SK-N-SH treated with all-trans-retinoic acid at 6 μM for 48 hours (cell line): ENCODE results near the gene SAA1.

Source experiments
- ATAC-seq: fragments of 200-7000 bp; cut with Tn5 transposase; 3 replicates; pipeline ENCODE4 v1.9.1; 2020; ENCODE audit warnings: mild to moderate bottlenecking, moderate library complexity
- ARNTL ChIP-seq: fragments of 450-650 bp; formaldehyde crosslinking; IDR thresholded peaks from 2 replicates; pipeline ENCODE4 v1.5.0; 2020; ENCODE audit warnings: low read depth, mild to moderate bottlenecking, moderate library complexity, borderline replicate concordance
- BACH2 ChIP-seq: fragments of 250-450 bp; sonication (Bioruptor Pico); IDR thresholded peaks from 2 replicates; pipeline ENCODE4 v1.9.0; 2021; ENCODE audit warnings: mild to moderate bottlenecking, borderline replicate concordance
- CREB5 ChIP-seq: fragments of 250-450 bp; sonication (Bioruptor Pico); IDR thresholded peaks from 2 replicates; pipeline ENCODE4 v1.5.1; 2020; ENCODE audit warnings: low read depth, mild to moderate bottlenecking, moderate library complexity
- CSDC2 ChIP-seq: fragments of 250-450 bp; sonication (Bioruptor Pico); IDR thresholded peaks from 2 replicates; pipeline ENCODE4 v1.5.0; 2020; ENCODE audit warnings: mild to moderate bottlenecking, moderate library complexity
- CSRNP3 ChIP-seq: fragments of 250-450 bp; sonication (Bioruptor Pico); IDR thresholded peaks from 2 replicates; pipeline ENCODE4 v1.5.1; 2021; ENCODE audit warnings: mild to moderate bottlenecking, moderate library complexity
- ESRRG ChIP-seq: fragments of 250-450 bp; sonication (Bioruptor Pico); IDR thresholded peaks from 2 replicates; pipeline ENCODE4 v1.6.1; 2021; ENCODE audit warnings: mild to moderate bottlenecking
- GLIS3 ChIP-seq: fragments of 250-450 bp; sonication (Bioruptor Pico); IDR thresholded peaks from 2 replicates; pipeline ENCODE4 v1.5.0; 2020; ENCODE audit warnings: mild to moderate bottlenecking, moderate library complexity
- ISL1 ChIP-seq: fragments of 250-450 bp; sonication (Bioruptor Pico); IDR thresholded peaks from 2 replicates; pipeline ENCODE4 v2.1.2; 2022; ENCODE audit warnings: mild to moderate bottlenecking, moderate library complexity
- OSR1 ChIP-seq: fragments of 250-450 bp; sonication (Bioruptor Pico); IDR thresholded peaks from 2 replicates; pipeline ENCODE4 v1.8.0; 2022; ENCODE audit warnings: moderate library complexity, mild to moderate bottlenecking, inconsistent platforms
- PATZ1 ChIP-seq: fragments of 250-450 bp; sonication (Bioruptor Pico); IDR thresholded peaks from 2 replicates; pipeline ENCODE4 v1.8.0; 2020; ENCODE audit warnings: mild to moderate bottlenecking, moderate library complexity, borderline replicate concordance
- PPARA ChIP-seq: fragments of 250-450 bp; sonication (Bioruptor Pico); IDR thresholded peaks from 2 replicates; pipeline ENCODE4 v1.5.0; 2020; ENCODE audit warnings: mild to moderate bottlenecking, borderline replicate concordance
- RARB ChIP-seq: fragments of 250-450 bp; sonication (Bioruptor Pico); IDR thresholded peaks from 2 replicates; pipeline ENCODE4 v1.8.0; 2021; ENCODE audit warnings: mild to moderate bottlenecking, moderate library complexity
- SNAI2 ChIP-seq: fragments of 250-450 bp; sonication (Bioruptor Pico); IDR thresholded peaks from 2 replicates; pipeline ENCODE4 v1.5.0; 2020; ENCODE audit warnings: mild to moderate bottlenecking, moderate library complexity
- TCF4 ChIP-seq: fragments of 250-450 bp; sonication (Bioruptor Pico); IDR thresholded peaks from 2 replicates; pipeline ENCODE4 v1.8.0; 2021; ENCODE audit warnings: mild to moderate bottlenecking, moderate library complexity, borderline replicate concordance
- TOX ChIP-seq: fragments of 250-450 bp; sonication (Bioruptor Pico); IDR thresholded peaks from 2 replicates; pipeline ENCODE4 v1.8.0; 2021; ENCODE audit warnings: mild to moderate bottlenecking, moderate library complexity, borderline replicate concordance
- ZC3H10 ChIP-seq: fragments of 250-450 bp; sonication (Bioruptor Pico); IDR thresholded peaks from 2 replicates; pipeline ENCODE4 v1.5.1; 2021; ENCODE audit warnings: mild to moderate bottlenecking, moderate library complexity
- ZFP3 ChIP-seq: fragments of 250-450 bp; sonication (Bioruptor Pico); IDR thresholded peaks from 2 replicates; pipeline ENCODE4 v1.5.0; 2020; ENCODE audit warnings: mild to moderate bottlenecking, moderate library complexity
- ZFP30 ChIP-seq: fragments of 450-650 bp; formaldehyde crosslinking; IDR thresholded peaks from 2 replicates; pipeline ENCODE4 v1.5.0; 2022; ENCODE audit warnings: mild to moderate bottlenecking, moderate library complexity
- ZNF565 ChIP-seq: fragments of 450-650 bp; formaldehyde crosslinking; conservative IDR thresholded peaks from 2 replicates; pipeline ENCODE4 v1.5.0; 2020; ENCODE audit warnings: low read depth, mild to moderate bottlenecking, moderate library complexity
- ZNF70 ChIP-seq: fragments of 450-650 bp; formaldehyde crosslinking; IDR thresholded peaks from 2 replicates; pipeline ENCODE4 v1.5.0; 2020; ENCODE audit warnings: mild to moderate bottlenecking, moderate library complexity
- TF ChIP-seq, protein P1 (sequence below): fragments of 250-450 bp; sonication (Bioruptor Pico); IDR thresholded peaks from 2 replicates; pipeline ENCODE4 v1.8.0; 2021; ENCODE audit warnings: low read depth, mild to moderate bottlenecking, moderate library complexity, borderline replicate concordance
- TF ChIP-seq, protein P2 (sequence below): fragments of 250-450 bp; sonication (Bioruptor Pico); IDR thresholded peaks from 2 replicates; pipeline ENCODE4 v1.5.0; 2020; ENCODE audit warnings: mild to moderate bottlenecking, moderate library complexity

Gene SAA1

GRCh38 chr11:18253778-18254338 lies 12.2 kb upstream of the SAA1 start (continued):
- no peak for TF ChIP-seq PATZ1
- TF ChIP-seq CREB5: no peak

DNA sequence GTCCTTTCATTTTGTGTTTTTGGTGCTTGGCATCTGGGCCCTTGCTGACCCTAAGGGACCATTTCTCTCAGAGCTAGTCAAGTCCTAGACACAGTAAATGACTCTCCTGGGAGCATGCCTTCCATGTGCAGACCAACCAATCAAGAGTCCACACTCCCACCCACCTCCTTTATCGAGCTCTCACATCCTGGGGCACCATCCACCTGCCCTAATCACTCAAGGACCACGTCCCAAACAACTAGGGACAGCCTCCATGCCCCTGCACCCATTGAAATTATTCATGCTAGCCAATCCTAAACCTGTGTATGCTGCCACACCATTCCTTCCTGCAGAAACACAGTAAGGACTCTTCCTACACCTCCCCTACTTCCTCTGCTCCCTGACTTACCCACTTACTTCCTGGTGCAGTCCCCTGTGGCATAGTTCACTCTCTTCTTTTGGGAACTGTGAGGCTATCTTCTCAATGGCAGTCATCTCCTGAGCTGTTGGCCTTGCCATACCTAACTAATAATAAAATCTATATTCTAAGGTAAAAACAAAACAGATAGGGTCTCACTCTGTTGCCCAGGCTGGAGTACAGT lies 11.2 kb upstream of the SAA1 start:
- ATAC-seq: no peak
- TF ChIP-seq OSR1 (no peak), ZFP3 (CRISPR knock-in tag) (no peak), PPARA (no peak), ISL1 (CRISPR knock-in tag) (no peak), ZNF70 (CRISPR knock-in tag) (no peak), SNAI2 (CRISPR knock-in tag) (no peak), CSDC2 (CRISPR knock-in tag) (no peak), CSRNP3 (CRISPR knock-in tag) (no peak), GLIS3 (CRISPR knock-in tag) (no peak), TCF4 (CRISPR knock-in tag) (no peak), RARB (no peak), ESRRG (CRISPR knock-in tag) (no peak), ZC3H10 (CRISPR knock-in tag) (no peak), BACH2 (CRISPR knock-in tag) (no peak), TOX (CRISPR knock-in tag) (no peak), ARNTL (no peak), PATZ1 (no peak)
- TF ChIP-seq, protein P1, sequence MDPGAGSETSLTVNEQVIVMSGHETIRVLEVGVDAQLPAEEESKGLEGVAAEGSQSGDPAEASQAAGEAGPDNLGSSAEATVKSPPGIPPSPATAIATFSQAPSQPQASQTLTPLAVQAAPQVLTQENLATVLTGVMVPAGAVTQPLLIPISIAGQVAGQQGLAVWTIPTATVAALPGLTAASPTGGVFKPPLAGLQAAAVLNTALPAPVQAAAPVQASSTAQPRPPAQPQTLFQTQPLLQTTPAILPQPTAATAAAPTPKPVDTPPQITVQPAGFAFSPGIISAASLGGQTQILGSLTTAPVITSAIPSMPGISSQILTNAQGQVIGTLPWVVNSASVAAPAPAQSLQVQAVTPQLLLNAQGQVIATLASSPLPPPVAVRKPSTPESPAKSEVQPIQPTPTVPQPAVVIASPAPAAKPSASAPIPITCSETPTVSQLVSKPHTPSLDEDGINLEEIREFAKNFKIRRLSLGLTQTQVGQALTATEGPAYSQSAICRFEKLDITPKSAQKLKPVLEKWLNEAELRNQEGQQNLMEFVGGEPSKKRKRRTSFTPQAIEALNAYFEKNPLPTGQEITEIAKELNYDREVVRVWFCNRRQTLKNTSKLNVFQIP (CRISPR knock-in tag): no peak
- TF ChIP-seq, protein P2, sequence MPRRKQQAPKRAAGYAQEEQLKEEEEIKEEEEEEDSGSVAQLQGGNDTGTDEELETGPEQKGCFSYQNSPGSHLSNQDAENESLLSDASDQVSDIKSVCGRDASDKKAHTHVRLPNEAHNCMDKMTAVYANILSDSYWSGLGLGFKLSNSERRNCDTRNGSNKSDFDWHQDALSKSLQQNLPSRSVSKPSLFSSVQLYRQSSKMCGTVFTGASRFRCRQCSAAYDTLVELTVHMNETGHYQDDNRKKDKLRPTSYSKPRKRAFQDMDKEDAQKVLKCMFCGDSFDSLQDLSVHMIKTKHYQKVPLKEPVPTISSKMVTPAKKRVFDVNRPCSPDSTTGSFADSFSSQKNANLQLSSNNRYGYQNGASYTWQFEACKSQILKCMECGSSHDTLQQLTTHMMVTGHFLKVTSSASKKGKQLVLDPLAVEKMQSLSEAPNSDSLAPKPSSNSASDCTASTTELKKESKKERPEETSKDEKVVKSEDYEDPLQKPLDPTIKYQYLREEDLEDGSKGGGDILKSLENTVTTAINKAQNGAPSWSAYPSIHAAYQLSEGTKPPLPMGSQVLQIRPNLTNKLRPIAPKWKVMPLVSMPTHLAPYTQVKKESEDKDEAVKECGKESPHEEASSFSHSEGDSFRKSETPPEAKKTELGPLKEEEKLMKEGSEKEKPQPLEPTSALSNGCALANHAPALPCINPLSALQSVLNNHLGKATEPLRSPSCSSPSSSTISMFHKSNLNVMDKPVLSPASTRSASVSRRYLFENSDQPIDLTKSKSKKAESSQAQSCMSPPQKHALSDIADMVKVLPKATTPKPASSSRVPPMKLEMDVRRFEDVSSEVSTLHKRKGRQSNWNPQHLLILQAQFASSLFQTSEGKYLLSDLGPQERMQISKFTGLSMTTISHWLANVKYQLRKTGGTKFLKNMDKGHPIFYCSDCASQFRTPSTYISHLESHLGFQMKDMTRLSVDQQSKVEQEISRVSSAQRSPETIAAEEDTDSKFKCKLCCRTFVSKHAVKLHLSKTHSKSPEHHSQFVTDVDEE (CRISPR knock-in tag): no peak

- no peak for ATAC-seq
- TF ChIP-seq ZC3H10 (CRISPR knock-in tag) (no peak), ZNF565 (CRISPR knock-in tag) (no peak), CSRNP3 (CRISPR knock-in tag) (no peak), TOX (CRISPR knock-in tag) (no peak), OSR1 (no peak), ZFP30 (CRISPR knock-in tag) (no peak), SNAI2 (CRISPR knock-in tag) (no peak), PPARA (no peak)
- TF ChIP-seq, protein P1 (CRISPR knock-in tag): no peak
Observed at GRCh38 chr11:18259259-18259658, 6.8 kb upstream of the SAA1 start.
